Common myeloid progenitor, CD34-positive (primary cell): Measurements from ENCODE around the gene FGFBP1.

Experiments used
- CTCF ChIA-PET: fragments of 350-600 bp; sonication (Branson Sonifier 250); formaldehyde crosslinking; loops from one replicate; lab custom pipeline; 2021; ENCODE audit warnings: antibody characterized with exemption; lab: Charles Lee
- POLR2A ChIA-PET: fragments of 350-600 bp; sonication (Branson Sonifier 250); formaldehyde crosslinking; loops from one replicate; lab custom pipeline; 2021; ENCODE audit warnings: antibody characterized with exemption; lab: Charles Lee
- DNase-seq, 3 donors: peaks; one replicate each; pipeline versions ENCODE4 v3.0.0 to v3.0.0-alpha.2; 2013
- H3K27ac ChIP-seq, 2 experiments: 1 replicate in 1 of 2; 2 replicates in 1 of 2; pipeline ENCODE4 v1.7.0; 2013; ENCODE audit warnings: inconsistent platforms in 2 of 2, low read length in 2 of 2, mild to moderate bottlenecking in 2 of 2, low read depth in 1 of 2, moderate library complexity in 1 of 2; ENCODE audit not compliant: severe bottlenecking in 2 of 2, insufficient read depth in 1 of 2, poor library complexity in 1 of 2
- H3K27me3 ChIP-seq, 5 experiments: replicated peaks in 2 of 5; 1 replicate in 3 of 5; 2 replicates in 2 of 5; pipeline versions ENCODE4 v1.6.1 to v1.7.0; 2013; ENCODE audit warnings: low read length in 4 of 5, mild to moderate bottlenecking in 2 of 5, moderate library complexity in 2 of 5, inconsistent platforms in 1 of 5; ENCODE audit not compliant: insufficient read depth in 5 of 5, control insufficient read depth in 4 of 5
- H3K36me3 ChIP-seq, 4 experiments: 1 replicate in 2 of 4; 2 replicates in 2 of 4; pipeline versions ENCODE4 v1.6.1 to v1.7.0; 2013; ENCODE audit warnings: low read length in 3 of 4, control low read depth in 1 of 4, mild to moderate bottlenecking in 1 of 4; ENCODE audit not compliant: control insufficient read depth in 4 of 4, insufficient read depth in 4 of 4
- H3K4me1 ChIP-seq, 4 experiments: 1 replicate in 3 of 4; 2 replicates in 1 of 4; pipeline versions ENCODE4 v1.6.1 to v1.7.1; 2013; ENCODE audit warnings: low read length in 3 of 4, mild to moderate bottlenecking in 3 of 4, control low read depth in 1 of 4, inconsistent platforms in 1 of 4, moderate library complexity in 1 of 4; ENCODE audit not compliant: control insufficient read depth in 4 of 4, insufficient read depth in 4 of 4; ENCODE audit errors: control extremely low read depth in 1 of 4
- H3K4me3 ChIP-seq, 7 experiments: 1 replicate in 4 of 7; 2 replicates in 3 of 7; pipeline versions ENCODE4 v1.5.1 to v1.7.0; 2013; ENCODE audit warnings: mild to moderate bottlenecking in 7 of 7, low read length in 6 of 7, moderate library complexity in 6 of 7, inconsistent platforms in 2 of 7, low read depth in 2 of 7, control low read depth in 1 of 7; ENCODE audit not compliant: insufficient read depth in 4 of 7, control insufficient read depth in 1 of 7; ENCODE audit errors: extremely low read depth in 1 of 7
- H3K9me3 ChIP-seq, 5 experiments: 1 replicate in 4 of 5; 2 replicates in 1 of 5; pipeline versions ENCODE4 v1.6.1 to v1.7.1; 2013; ENCODE audit warnings: low read length in 4 of 5, mild to moderate bottlenecking in 2 of 5, inconsistent platforms in 1 of 5, low read depth in 1 of 5, moderate library complexity in 1 of 5; ENCODE audit not compliant: control insufficient read depth in 4 of 5, insufficient read depth in 2 of 5; ENCODE audit errors: control extremely low read depth in 1 of 5
- WGBS: methylation state at CpG from one replicate; pipeline ENCODE4 v1.1.5; 2013; ENCODE audit not compliant: insufficient coverage; 5-methylcytosine and 5-hydroxymethylcytosine counted together

FGFBP1 gene

DNA sequence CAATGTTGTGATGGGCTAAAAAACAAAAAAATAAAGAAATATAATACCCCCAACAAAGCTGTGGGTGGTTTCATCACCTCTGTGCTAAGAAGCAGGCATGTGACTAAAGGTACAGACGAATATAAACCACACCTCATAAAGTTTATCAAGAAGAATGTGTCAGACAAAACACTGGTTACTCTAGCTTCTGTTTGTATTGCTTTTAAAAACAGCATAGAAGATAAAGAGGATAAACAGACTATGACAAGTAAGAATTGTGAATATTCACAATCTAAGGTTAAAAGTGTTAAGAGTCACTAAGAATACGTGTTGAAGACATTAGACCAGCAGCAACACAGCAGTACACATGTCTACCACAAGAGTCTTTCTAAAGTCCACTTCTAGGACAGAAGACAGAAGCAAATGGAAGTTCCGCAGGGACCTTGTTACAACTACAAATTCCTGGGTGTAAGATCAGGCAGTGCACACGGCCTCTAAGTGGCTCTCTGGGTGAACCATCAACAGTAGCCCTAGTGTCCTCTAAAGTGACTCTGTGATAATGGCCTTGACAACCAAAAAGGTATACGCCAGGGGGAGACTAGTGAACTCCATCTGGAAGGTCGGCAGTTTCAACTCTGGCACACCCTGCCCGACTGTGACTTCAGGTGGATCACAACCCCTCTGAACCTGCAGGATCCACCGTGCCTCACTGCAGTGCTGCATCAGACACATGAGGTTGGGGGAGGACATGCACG lies 32.7 kb upstream of the FGFBP1 start:
- H3K27ac ChIP-seq: no peak overlapping the region
- CTCF ChIA-PET: interaction anchor here (0.7 to 1.4 kb wide), 2 partner anchors 15 to 89 kb away, joined by 3 read pairs; no protein-coding TSS in a partner anchor
- H3K36me3 ChIP-seq: peaks cover 8 to 71% (median 40%) of the 10 kb centered on the region in 4 experiments
- WGBS: 93% methylated on average over 7 of the region's 9 CpGs
- no peaks in the 10 kb centered on the region for H3K27me3 ChIP-seq
- H3K4me3 ChIP-seq: no peak overlapping the region
- H3K4me1 ChIP-seq: no peaks in the 10 kb centered on the region
- peaks cover 0 to 4% (median 1%) of the 10 kb centered on the region in 5 experiments for H3K9me3 ChIP-seq
- no peak for DNase-seq
- POLR2A ChIA-PET: no interaction called here

GRCh38 chr4:15968551-15969300 lies 30.2 kb upstream of the FGFBP1 start:
- Histone ChIP-seq H3K36me3 (peaks cover 3 to 48% (median 29%) of the 10 kb centered on the region in 4 experiments), H3K4me1 (peaks cover 0 to 5% (median 3%) of the 10 kb centered on the region in 4 experiments), H3K4me3 (no peak overlapping the region), H3K9me3 (peaks cover 0 to 6% (median 1%) of the 10 kb centered on the region in 5 experiments), H3K27me3 (no peaks in the 10 kb centered on the region), H3K27ac (no peak overlapping the region)
- CTCF ChIA-PET: interaction anchor here (0.9 to 1.5 kb wide), 3 partner anchors 10 to 33 kb away, joined by 3 to 4 read pairs (median 3); no protein-coding TSS in a partner anchor
- WGBS: 100% methylated on average over 6 of the region's 11 CpGs
- POLR2A ChIA-PET: no interaction called here
- DNase-seq: no peak

DNA sequence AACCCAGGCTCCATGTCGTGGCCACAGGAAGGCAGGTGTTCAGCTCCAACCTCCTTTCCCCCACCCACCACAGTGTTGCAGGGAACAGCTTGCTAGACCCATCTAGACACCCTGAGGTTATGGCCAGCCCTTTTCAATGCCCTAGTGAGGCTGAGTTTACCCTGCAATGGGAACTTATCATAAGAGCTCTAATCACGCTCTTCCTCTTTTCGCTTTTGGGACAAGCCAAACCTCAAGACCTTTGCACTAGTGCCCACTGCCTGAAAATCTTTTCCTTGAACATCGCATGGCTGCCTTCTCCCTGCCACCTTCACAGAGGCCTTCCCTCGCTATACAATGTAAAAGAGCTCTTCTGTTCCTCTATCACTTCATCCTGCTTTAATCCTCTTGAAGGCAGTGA lies 26.8 kb upstream of the FGFBP1 start:
- Histone ChIP-seq H3K27ac (no peak overlapping the region), H3K27me3 (no peaks in the 10 kb centered on the region), H3K36me3 (peaks cover 0 to 17% (median 11%) of the 10 kb centered on the region in 4 experiments), H3K4me3 (no peak overlapping the region), H3K4me1 (peaks cover 5 to 15% (median 10%) of the 10 kb centered on the region in 4 experiments), H3K9me3 (peaks cover 0 to 6% (median 1%) of the 10 kb centered on the region in 5 experiments)
- ChIA-PET CTCF (interaction anchor here (0.6 to 5.8 kb wide), 4 partner anchors 11 to 159 kb away, joined by 3 to 43 read pairs (median 8); no protein-coding TSS in a partner anchor), POLR2A (interaction anchor here (0.6 to 0.8 kb wide), 2 partner anchors 11 to 40 kb away, joined by 3 read pairs; no protein-coding TSS in a partner anchor)
- DNase-seq: peak in 2 of 3 donors; percentile 37 to 40
- 88% methylated on average over 4 of the region's 5 CpGs for WGBS

DNA sequence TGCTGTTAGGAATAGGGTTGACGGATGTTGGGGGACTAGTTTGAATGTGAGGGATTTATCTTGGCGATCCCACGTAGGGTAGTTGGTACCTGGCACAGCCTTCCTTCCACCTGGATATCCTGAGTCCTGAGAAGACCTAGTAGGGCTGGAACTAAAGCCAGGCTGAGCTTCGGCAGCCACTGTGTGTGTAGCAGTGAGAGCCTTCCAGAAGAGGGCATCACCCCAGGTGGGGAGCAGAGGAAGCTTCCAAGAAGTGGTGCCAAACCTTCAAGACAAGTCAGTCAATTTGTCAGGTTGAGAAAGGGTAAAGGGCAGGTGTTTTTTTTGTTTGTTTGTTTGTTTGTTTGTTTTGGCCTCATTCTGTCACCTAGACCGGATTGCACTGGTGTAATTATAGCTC lies 25.6 kb upstream of the FGFBP1 start:
- DNase-seq: peak in 2 of 3 donors; percentile 17 to 38
- Histone ChIP-seq H3K4me3 (no peak overlapping the region), H3K27me3 (no peaks in the 10 kb centered on the region), H3K9me3 (peaks cover 0 to 6% (median 1%) of the 10 kb centered on the region in 5 experiments), H3K4me1 (peaks cover 5 to 15% (median 10%) of the 10 kb centered on the region in 4 experiments), H3K36me3 (peaks cover 0 to 11% (median 9%) of the 10 kb centered on the region in 4 experiments), H3K27ac (no peak overlapping the region)
- CTCF ChIA-PET: interaction anchor here (0.7 to 5.8 kb wide), 8 partner anchors 8 to 246 kb away, joined by 3 to 43 read pairs (median 4); no protein-coding TSS in a partner anchor
- 78% methylated on average over 2 of the region's 5 CpGs for WGBS
- POLR2A ChIA-PET: no interaction called here

GRCh38 chr4:15963576-15963975 lies 25.0 kb upstream of the FGFBP1 start:
- H3K36me3 ChIP-seq: peaks cover 0 to 5% (median 3%) of the 10 kb centered on the region in 4 experiments
- no peaks in the 10 kb centered on the region for H3K27me3 ChIP-seq
- no peak overlapping the region for H3K27ac ChIP-seq
- peaks cover 5 to 15% (median 10%) of the 10 kb centered on the region in 4 experiments for H3K4me1 ChIP-seq
- ChIA-PET CTCF (interaction anchor here (0.6 to 5.8 kb wide), 9 partner anchors 10 to 303 kb away, joined by 3 to 43 read pairs (median 4); no protein-coding TSS in a partner anchor), POLR2A (no interaction called here)
- peak; percentile 29 to 89 (median 87) for DNase-seq
- H3K9me3 ChIP-seq: peaks cover 0 to 6% (median 1%) of the 10 kb centered on the region in 5 experiments
- WGBS: 0% methylated on average over 2 of the region's 4 CpGs
- H3K4me3 ChIP-seq: peak overlapping the region in 2 of 7 experiments; percentile 23 to 46

DNA sequence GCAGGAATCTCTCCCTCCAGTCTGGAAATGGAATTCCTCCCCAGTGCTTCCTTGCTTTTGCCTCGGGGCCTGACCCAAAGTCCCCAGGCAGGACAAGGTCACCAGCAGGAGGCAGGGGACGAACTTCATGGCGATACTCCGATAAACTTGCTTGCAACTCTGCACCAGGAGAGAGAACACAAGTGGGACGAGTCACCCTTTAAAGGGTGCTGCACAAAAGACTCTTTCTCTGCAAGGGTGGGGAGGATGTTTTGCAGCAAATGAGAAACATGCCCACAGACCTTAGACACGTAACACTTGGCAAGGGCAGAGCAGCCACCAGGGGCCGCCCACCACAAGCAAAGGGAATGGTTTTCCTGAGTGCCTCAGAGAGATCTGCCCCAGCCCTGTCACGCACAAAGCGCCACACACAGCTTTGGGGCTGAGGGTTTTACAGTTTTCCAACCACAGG lies 24.5 kb upstream of the FGFBP1 start, which contains the start of gene FGFBP2:
Gene FGFBP2, minus strand, starts transcription at position 175 of the 451 bp plus-strand sequence. Its CDS starts 46 bp downstream, at position 129.
- WGBS: 50% methylated on average over 9 of the region's 9 CpGs
- no peaks in the 10 kb centered on the region for H3K27me3 ChIP-seq
- peak; percentile 71 to 88 (median 84) for DNase-seq
- H3K27ac ChIP-seq: no peak within 1 kb of the TSS
- H3K4me3 ChIP-seq: peak within 1 kb of the TSS in 2 of 7 experiments; percentile 23 to 46
- CTCF ChIA-PET: interaction anchor here (0.6 to 5.8 kb wide), 14 partner anchors 9 to 303 kb away, joined by 3 to 43 read pairs (median 3); no protein-coding TSS in a partner anchor
- peaks cover 0 to 3% (median 0%) of the 10 kb centered on the region in 4 experiments for H3K36me3 ChIP-seq
- POLR2A ChIA-PET: no interaction called here
- peaks cover 5 to 15% (median 10%) of the 10 kb centered on the region in 4 experiments for H3K4me1 ChIP-seq
- H3K9me3 ChIP-seq: peaks cover 0 to 6% (median 1%) of the 10 kb centered on the region in 5 experiments
